Measurements from ENCODE around the gene GSX2. TPM values are rescaled to one million over a fixed set of nuclear protein-coding genes. Genes with fewer than 3 reads are reported as not detected.

Gene GSX2
- total and polyA plus RNA-seq, 2 of the 13 experiments (the other 11 are each of a cell fraction or from before 2014, with no cell fraction given) = not detected

GRCh38 chr4:54077812-54078211 lies 22.2 kb upstream of the GSX2 start (continued):
- TF ChIP-seq ZNF563 (CRISPR knock-in tag; IDR thresholded peaks at IDR 0.05) = no peak
- no peak for TF ChIP-seq ZNF414 (CRISPR knock-in tag; IDR thresholded peaks at IDR 0.05)
- TF ChIP-seq PAX8 (CRISPR knock-in tag; IDR thresholded peaks at IDR 0.05; ENCODE audit: borderline replicate concordance) = no peak
- TF ChIP-seq DBP (CRISPR knock-in tag; IDR thresholded peaks at IDR 0.05; ENCODE audit: not compliant biosample characterization) = no peak
- no peak for TF ChIP-seq RCOR2 (CRISPR knock-in tag; IDR thresholded peaks at IDR 0.05)
- no peak for TF ChIP-seq ZKSCAN8 (CRISPR knock-in tag; IDR thresholded peaks at IDR 0.05; ENCODE audit: borderline replicate concordance)
- no peak for TF ChIP-seq POLR2AphosphoS2 (IDR thresholded peaks at IDR 0.05; ENCODE audit: low read depth, low read length)

GRCh38 chr4:54082168-54082567 lies 17.8 kb upstream of the GSX2 start:
- Histone ChIP-seq H3K27ac (ENCODE audit: extremely low read length, insufficient read depth, low read length) (peak overlapping the region; percentile 46), H3K9me3 (ENCODE audit: low read length) (no peaks in the 10 kb centered on the region), H3K4me2 (ENCODE audit: low read depth, low read length) (peak overlapping the region; percentile 21), H3K4me3 (replicated peaks in 1 of 3; ENCODE audit: insufficient read depth in 1 of 3, low read depth in 2 of 3, low read length in 3 of 3) (no peak overlapping the region; a peak in 1 of 6 replicates), H3K36me3 (replicated peaks in 1 of 2; ENCODE audit: control insufficient read depth in 1 of 2, insufficient read depth in 2 of 2, low read length in 2 of 2) (no peaks in the 10 kb centered on the region), H3K4me1 (ENCODE audit: insufficient read depth, low read length) (peaks cover 49% of the 10 kb centered on the region), H3K9ac (ENCODE audit: insufficient read depth, low read depth, low read length) (no peak overlapping the region), H4K20me1 (ENCODE audit: insufficient read depth, low read length) (no peaks in the 10 kb centered on the region), H3K79me2 (ENCODE audit: insufficient read depth, low read length) (no peaks in the 10 kb centered on the region), H2AFZ (ENCODE audit: low read length) (no peak overlapping the region), H3K27me3 (ENCODE audit: control insufficient read depth in 1 of 2, insufficient read depth in 2 of 2, low read length in 2 of 2) (no peaks in the 10 kb centered on the region)
- peak; percentile 93 for ATAC-seq
- FAIRE-seq = peak; percentile 69
- BruUV-seq (replicated peaks) = no TSS peak
- WGBS (ENCODE audit: low lambda C conversion rate) = 0% methylated on average over 1 of the region's 1 CpG
- ChIA-PET CTCF (ENCODE audit: low intra/inter-chr PET ratio, low total read pairs) (interaction anchor here (0.8 kb wide), 1 partner anchor 8 kb away, joined by 3 read pairs; no protein-coding TSS in a partner anchor), POLR2A (no interaction called here)
- in situ Hi-C loops (cut with HindIII; ENCODE audit: extremely low pct_ligation_motif_present, low pct_unique_long_range_greater_than_20kb) = no loop called here
- intact Hi-C loops (cut with micrococcal nuclease; ENCODE audit: unreplicated experiment) = loop anchor here (2.0 kb wide), 1 partner anchor 17 kb away; the partner anchor contains the start of gene CHIC2
- DNase-seq (ENCODE audit: low spot score) = peak; percentile 95
- TF ChIP-seq ZNF670 (CRISPR knock-in tag; IDR thresholded peaks at IDR 0.05; ENCODE audit: borderline replicate concordance) (no peak), NFYC (CRISPR knock-in tag; IDR thresholded peaks at IDR 0.05) (no peak), NR1H2 (CRISPR knock-in tag; IDR thresholded peaks at IDR 0.05; ENCODE audit: borderline replicate concordance, low read depth) (no peak), SNAI1 (CRISPR knock-in tag; IDR thresholded peaks at IDR 0.05; ENCODE audit: borderline replicate concordance) (no peak), ZBTB7A (CRISPR knock-in tag; IDR thresholded peaks at IDR 0.05) (no peak), KLF12 (CRISPR knock-in tag; IDR thresholded peaks at IDR 0.05; ENCODE audit: borderline replicate concordance) (no peak), ZSCAN29 (CRISPR knock-in tag; conservative IDR thresholded peaks at IDR 0.05) (no peak), ZNF569 (CRISPR knock-in tag; IDR thresholded peaks at IDR 0.05; ENCODE audit: borderline replicate concordance) (no peak), AHDC1 (CRISPR knock-in tag; IDR thresholded peaks at IDR 0.05; ENCODE audit: borderline replicate concordance) (peak; percentile 86; the same call in 1 of the 2 replicates), REL (CRISPR knock-in tag; conservative IDR thresholded peaks at IDR 0.05) (no peak), ZNF570 (CRISPR knock-in tag; IDR thresholded peaks at IDR 0.05; ENCODE audit: borderline replicate concordance) (no peak)

All from HepG2 (cell line).